SKM-1 treated with dmso at 0.1 percent for 144 hours (cell line): ENCODE results near the gene PRAME.

Experiments
- DNase-seq: peaks from one replicate; lab custom pipeline; 2025; ENCODE audit not compliant: unreplicated experiment; lab: John Stamatoyannopoulos, UW

The PRAME gene

GRCh38 chr22:22579869-22580604 lies 21.0 kb upstream of the PRAME start:
- DNase-seq: no peak

DNA sequence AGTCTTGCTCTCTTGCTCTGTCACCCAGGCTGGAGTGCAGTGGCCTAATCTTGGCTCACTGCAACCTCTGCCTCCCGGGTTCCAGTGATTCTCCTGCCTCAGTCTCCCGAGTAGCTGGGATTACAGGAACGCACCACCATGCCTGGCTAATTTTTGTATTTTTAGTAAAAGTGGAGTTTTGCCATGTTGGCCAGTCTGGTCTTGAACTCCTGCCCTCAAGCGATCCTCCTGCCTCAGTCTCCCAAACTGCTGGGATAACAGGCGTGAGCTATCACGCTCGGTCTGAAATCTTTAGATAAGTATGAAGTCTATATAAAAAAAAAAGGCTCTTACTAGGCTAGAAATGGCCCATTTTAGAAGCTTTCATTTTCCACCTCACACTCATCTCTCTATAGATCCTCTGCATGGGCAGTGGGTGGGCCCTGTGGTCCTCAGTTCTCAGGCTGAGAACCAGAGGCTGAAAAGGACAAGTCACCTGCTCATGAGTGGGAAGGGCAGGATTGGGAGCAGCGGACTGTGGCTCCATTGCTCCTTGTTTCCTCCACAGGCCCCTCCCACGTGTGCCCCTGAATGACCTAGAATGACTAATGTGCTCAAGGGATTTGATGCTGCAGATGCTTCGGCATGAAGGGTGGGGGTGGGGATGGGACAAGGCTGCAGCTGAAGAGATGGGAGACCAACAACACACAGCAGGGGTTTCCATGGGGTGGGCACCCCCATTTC lies 19.8 kb upstream of the PRAME start:
- DNase-seq: no peak

GRCh38 chr22:22576989-22577427 lies 17.9 kb upstream of the PRAME start:
- no peak for DNase-seq

DNA sequence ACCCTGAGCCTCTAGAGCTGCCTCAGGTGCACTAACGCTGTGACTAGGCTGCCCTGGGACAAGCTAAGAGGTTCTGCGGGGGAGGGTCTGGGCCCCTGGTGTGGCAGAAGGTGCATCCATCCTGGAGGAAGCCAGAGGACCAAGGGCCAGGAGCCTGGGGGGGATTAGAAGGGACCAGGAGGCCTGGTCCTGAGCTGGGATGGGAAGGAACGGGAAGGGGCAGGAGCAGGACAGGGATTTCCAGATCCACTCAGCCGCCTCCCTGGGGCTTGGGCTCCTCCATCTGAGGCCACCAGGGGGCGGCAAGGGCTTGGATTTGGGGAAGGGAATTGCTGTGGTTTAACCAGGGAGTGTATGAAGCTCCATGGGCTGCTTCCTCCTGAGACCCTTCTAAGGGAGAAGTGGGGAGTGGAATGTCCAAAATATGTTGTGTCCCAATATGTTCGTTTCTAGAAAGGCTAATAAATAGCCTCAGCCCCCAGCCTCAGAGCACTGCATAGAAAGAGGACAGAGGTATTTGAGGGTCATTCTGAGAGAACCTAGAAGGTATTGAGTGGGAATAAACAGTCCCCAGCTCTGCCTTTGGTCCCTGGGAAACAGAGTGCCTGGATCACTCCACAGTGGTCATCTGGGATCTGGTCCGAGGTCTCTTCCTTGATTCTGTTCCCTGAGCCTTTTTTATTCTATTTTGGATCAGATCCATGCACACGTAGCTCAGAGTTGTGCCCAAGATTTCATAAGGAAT lies 17.4 kb upstream of the PRAME start:
- DNase-seq: peak; percentile 27

DNA sequence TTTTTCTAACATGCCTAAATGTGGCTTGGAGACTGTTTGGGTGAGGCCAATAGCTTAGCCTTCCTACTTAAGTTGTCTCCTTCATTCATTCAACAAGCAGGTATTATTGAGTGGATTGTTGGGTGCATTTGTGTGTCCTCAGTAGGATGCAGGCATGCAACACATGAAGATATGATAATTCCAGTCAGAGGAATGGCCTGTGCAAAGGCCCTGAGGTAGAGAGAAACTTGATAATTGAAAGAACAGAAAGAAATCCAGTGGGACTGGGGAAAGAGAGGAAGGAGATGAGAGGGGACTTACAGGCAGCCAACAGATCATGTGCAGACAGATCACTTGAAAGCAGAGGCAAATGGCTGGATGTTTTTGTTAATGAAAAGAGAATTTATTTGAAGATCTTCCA lies 15.3 kb upstream of the PRAME start:
- no peak for DNase-seq

DNA sequence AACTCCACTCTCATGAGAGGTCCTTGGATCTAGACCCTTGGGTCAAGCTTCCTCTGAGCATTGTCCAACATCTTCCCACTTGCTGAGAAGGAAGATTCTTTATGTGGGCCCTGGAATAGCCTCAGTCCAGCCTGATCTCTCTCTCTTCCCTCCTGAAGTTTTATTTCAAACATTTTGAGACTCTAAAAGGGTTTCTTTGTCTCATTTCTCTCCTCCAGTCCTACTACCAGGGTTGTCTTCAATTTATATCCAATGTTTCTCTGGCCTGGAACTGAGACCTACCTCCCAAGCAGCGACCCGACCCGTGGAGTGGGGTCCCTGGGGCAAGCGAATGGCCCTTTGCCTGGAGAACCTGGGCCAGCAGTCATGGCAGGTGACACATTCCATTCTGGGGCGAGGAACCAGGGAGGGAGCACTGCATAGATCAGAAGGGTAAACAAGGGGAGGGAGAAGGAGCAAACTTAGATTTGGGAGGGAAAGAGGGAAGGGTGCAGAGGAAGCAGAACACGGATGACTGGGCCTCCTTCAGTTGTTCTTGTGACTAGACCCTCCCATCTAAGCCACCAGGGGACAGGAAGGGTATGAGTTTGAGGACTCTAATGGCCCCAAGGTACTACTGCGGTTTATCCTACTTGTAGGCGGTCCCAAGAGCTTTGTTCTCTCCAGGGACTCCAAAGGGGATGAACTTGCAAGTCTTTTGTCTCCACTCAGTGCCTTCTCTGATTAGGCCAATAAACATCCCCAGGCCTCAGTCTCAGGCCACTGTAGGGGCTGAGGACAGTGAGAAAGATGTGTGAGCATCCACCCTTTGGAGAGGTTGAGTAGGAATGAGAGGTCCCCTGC lies 14.2 kb upstream of the PRAME start:
- no peak for DNase-seq

GRCh38 chr22:22571862-22572261 lies 12.8 kb upstream of the PRAME start:
- DNase-seq: no peak

GRCh38 chr22:22571429-22571828 lies 12.4 kb upstream of the PRAME start:
- DNase-seq: no peak

GRCh38 chr22:22569218-22569617 lies 10.2 kb upstream of the PRAME start:
- no peak for DNase-seq

- DNase-seq: peak; percentile 8
These were observed 6.9 kb upstream of the PRAME start for GRCh38 chr22:22565981-22566380.

DNA sequence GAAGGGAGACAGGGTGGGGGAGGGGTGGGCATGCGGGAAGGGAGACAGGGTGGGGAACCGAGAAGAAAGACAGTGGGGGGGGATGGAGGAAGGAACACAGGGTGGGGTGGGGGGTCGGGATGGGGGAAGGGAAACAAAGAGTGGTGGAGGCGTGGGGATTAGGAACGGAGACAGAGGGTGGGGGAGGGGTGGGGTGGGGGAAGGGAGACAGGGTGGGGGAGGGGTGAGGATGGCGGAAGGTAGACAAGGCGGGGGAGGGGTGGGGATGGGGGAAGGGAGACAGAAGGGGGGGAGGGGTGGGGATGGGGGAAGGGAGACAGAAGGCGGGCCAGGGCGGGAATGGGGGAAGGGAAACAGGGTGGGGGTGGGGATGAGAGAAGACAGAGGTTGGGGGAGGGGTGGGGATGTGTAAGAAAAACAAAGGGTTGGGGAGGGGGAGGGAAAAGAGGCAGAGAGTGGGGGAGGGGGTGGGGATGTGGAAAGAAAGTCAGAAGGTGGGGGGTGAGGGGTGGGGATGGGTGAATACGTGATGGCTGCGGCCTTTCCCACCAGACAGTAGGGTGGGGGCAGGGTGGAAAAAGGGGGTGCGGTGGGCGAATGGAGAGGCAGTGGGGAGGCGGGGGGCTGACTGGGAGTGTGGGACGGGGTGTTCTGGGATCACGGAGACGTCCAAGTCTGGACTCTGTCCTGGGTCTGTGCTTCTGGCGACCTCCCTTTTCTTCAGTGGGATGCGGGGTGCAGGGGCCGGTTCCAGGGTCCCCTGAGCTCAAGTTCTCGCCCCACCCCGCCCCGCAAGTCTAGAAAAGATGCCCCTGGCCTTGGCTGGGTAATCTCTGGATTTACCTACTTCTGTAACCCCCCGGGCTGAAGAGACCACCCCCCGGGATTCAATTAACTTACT lies 744 bp downstream of the PRAME start:
- DNase-seq: no peak

- DNase-seq: no peak
These were observed 1.8 kb downstream of the PRAME start for GRCh38 chr22:22556995-22557925.

DNA sequence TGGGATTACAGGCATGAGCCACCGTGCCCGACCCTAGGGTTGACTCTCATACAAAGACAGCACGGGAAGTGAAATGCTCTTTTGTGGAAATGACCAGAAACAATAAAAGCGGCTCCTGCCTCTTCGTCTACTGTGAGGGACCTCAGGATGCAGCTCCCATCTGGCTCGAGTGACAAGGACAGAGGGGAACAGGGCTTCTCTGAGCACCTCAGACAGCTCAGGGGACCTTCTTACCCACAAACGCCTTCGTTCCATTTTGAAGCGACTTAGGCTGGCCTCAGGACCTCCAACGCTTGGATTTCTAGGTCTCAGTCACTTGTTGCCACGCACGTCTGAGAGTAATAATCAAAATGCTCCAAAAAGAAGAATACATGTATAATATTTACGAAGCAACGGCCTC lies 2.5 kb downstream of the PRAME start:
- DNase-seq: no peak

DNA sequence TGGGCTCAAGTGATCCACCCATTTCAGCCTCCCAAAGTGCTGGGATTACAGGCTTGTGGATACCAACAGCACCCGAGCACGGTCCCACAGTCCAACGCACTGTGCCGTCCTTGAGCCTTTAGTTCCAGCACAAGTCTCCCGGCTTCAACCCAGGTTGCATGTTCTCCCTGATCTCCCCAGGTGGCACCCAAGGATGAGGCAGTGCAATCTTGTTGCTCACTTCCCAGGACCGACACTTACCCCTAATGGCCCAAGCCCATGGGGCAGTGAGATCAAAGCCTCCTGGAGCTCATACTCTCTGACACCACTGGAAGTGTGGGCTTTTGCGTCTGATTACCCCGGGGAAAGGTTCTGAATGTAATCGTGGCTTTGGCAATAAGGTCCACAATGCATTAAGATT lies 3.5 kb downstream of the PRAME start:
- no peak for DNase-seq

- peak; percentile 23 for DNase-seq
These were observed 4.3 kb downstream of the PRAME start for GRCh38 chr22:22554587-22555284.

- no peak for DNase-seq
These were observed 5.1 kb downstream of the PRAME start for GRCh38 chr22:22553735-22554586.

DNA sequence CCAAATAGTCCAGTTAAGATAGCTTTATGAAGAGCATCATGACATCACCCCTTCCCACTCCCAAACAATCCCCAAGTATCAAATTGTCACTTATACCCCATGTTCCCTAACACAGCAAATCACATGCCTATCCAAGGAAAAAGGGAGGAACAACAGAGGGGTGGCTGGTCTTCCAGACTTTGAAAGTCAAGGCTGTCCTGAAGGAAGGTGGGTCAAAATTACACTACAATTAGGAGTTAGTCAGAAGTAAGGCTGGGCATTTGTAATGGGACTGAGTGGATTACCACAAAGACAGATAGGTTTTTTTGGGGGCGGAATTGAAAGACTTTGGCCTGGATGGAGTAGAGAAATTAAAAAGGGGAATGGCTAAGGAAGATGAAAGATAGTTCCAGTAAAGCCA lies 5.9 kb downstream of the PRAME start:
- DNase-seq: no peak
